ENCODE measurements around the gene SEC24A. TPM values are rescaled to one million over a fixed set of nuclear protein-coding genes. Genes with fewer than 3 reads are reported as not detected.
A peak's percentile ranks its signal among the peaks of the same experiment; 100 is the strongest.

The SEC24A gene
- total and polyA plus RNA-seq, 4 donors, result 10.1 to 46.6 (median 18.8) TPM

DNA sequence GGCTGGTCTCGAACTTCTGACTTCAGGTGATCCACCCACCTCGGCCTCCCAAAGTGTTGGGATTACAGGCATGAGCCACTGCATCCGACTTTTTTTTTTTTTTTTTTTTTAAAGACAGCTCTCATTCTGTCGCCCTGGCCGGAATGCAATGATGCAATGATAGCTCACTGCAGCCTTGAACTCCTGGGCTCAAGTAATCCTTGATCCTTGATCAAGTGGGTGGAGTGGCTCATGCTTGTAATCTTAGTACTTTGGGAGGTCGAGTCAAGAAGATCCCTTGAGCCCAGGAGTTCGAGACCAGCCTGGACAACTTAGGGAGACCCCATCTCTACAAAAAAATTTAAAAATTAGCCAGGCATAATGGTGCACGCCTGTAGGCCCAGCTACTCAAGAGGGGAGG, 8.1 kb downstream of the SEC24A start:
- DNase-seq (ENCODE audit: low spot score), result no peak
- 70% methylated on average over 8 of the region's 8 CpGs for WGBS
- Histone ChIP-seq H3K27me3 (ENCODE audit: control insufficient read depth in 4 of 4, insufficient read depth in 4 of 4, low read length in 3 of 4) (no peaks in the 10 kb centered on the region), H3K9ac (ENCODE audit: low read depth in 1 of 2, low read length in 2 of 2) (no peak overlapping the region), H3K36me3 (ENCODE audit: control insufficient read depth in 4 of 4, insufficient read depth in 3 of 4, low read depth in 1 of 4, low read length in 3 of 4) (peaks cover 2 to 9% (median 4%) of the 10 kb centered on the region in 4 donors), H3K27ac (ENCODE audit: low read depth in 1 of 2, low read length in 2 of 2) (no peak overlapping the region), H3K4me1 (ENCODE audit: control insufficient read depth in 4 of 4, insufficient read depth in 4 of 4, low read length in 3 of 4) (peaks cover 0 to 15% (median 4%) of the 10 kb centered on the region in 4 donors), H3K4me3 (ENCODE audit: low read depth in 1 of 3, low read length in 3 of 3) (no peak overlapping the region), H3K9me3 (ENCODE audit: control insufficient read depth in 4 of 4, low read length in 3 of 4) (no peaks in the 10 kb centered on the region)
- TF ChIP-seq RXRA (IDR thresholded peaks at IDR 0.05), result peak in 1 of 2 donors; percentile 5
- TF ChIP-seq, protein P1, sequence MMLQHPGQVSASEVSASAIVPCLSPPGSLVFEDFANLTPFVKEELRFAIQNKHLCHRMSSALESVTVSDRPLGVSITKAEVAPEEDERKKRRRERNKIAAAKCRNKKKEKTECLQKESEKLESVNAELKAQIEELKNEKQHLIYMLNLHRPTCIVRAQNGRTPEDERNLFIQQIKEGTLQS (IDR thresholded peaks at IDR 0.05), result no peak
- no peak for TF ChIP-seq FOXA1 (IDR thresholded peaks at IDR 0.05)
- peak; percentile 36 to 46 for TF ChIP-seq HNF4A (conservative IDR thresholded peaks at IDR 0.05)

DNA sequence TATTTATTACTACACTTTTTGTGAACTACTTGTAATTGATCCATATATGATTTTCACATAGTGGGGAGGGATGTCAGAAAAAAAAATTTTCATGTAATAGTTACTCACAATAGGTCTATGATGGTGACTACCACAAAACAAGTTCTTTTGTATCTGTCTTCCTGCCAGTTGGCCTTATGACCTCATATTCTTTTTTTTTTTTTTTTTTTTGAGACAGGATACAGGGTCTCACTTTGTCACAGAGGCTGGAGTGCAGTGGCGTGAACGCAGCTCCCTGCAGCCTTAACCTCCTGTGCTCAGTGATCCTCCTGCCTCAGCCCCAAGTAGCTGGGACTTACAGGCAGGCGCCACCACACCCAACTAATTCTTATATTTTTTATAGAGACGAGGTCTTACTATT, 10.9 kb downstream of the SEC24A start:
- 86% methylated on average over 4 of the region's 4 CpGs for WGBS
- no peak for TF ChIP-seq HNF4A (conservative IDR thresholded peaks at IDR 0.05)
- TF ChIP-seq RXRA (IDR thresholded peaks at IDR 0.05), result no peak
- TF ChIP-seq EGR1 (IDR thresholded peaks at IDR 0.05; ENCODE audit: low read depth in 2 of 2), result no peak
- no peak for TF ChIP-seq JUND (IDR thresholded peaks at IDR 0.05)
- TF ChIP-seq, protein P2, sequence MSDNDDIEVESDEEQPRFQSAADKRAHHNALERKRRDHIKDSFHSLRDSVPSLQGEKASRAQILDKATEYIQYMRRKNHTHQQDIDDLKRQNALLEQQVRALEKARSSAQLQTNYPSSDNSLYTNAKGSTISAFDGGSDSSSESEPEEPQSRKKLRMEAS (IDR thresholded peaks at IDR 0.05), result no peak
- no peak for TF ChIP-seq SP1 (IDR thresholded peaks at IDR 0.05)
- no peak for TF ChIP-seq FOXA2 (IDR thresholded peaks at IDR 0.05)
- TF ChIP-seq HNF4G (IDR thresholded peaks at IDR 0.05), result no peak
- Histone ChIP-seq H3K9ac (ENCODE audit: low read depth in 1 of 2, low read length in 2 of 2) (no peak overlapping the region), H3K4me3 (ENCODE audit: low read depth in 1 of 3, low read length in 3 of 3) (no peak overlapping the region), H3K36me3 (ENCODE audit: control insufficient read depth in 4 of 4, insufficient read depth in 3 of 4, low read depth in 1 of 4, low read length in 3 of 4) (peaks cover 6 to 28% (median 11%) of the 10 kb centered on the region in 4 donors), H3K4me1 (ENCODE audit: control insufficient read depth in 4 of 4, insufficient read depth in 4 of 4, low read length in 3 of 4) (peaks cover 0 to 16% (median 5%) of the 10 kb centered on the region in 4 donors), H3K27me3 (ENCODE audit: control insufficient read depth in 4 of 4, insufficient read depth in 4 of 4, low read length in 3 of 4) (no peaks in the 10 kb centered on the region), H3K27ac (ENCODE audit: low read depth in 1 of 2, low read length in 2 of 2) (no peak overlapping the region), H3K9me3 (ENCODE audit: control insufficient read depth in 4 of 4, low read length in 3 of 4) (no peaks in the 10 kb centered on the region)
- DNase-seq (ENCODE audit: low spot score), result no peak

DNA sequence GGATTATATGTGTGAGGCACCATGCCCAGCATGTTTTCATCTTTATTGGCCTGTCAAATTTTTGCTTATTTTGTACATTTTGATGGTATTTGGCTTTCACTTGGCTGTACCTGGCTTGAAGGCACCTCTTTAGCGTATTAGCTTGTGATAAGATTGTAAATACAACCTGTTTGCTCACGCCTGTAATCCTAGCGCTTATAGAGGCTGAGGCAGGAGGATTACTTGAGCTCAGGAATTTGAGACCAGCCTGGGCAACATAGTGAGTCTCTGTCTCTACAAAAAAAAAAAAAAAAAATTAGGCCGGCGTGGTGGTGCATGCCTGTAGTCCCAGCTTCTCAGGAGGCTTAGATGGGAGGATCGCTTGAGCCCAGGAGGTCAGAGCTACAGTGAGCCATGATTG, 11.3 kb downstream of the SEC24A start:
- H3K4me3 ChIP-seq (ENCODE audit: low read depth in 1 of 3, low read length in 3 of 3), result no peak overlapping the region
- peaks cover 6 to 30% (median 11%) of the 10 kb centered on the region in 4 donors for H3K36me3 ChIP-seq (ENCODE audit: control insufficient read depth in 4 of 4, insufficient read depth in 3 of 4, low read depth in 1 of 4, low read length in 3 of 4)
- H3K27me3 ChIP-seq (ENCODE audit: control insufficient read depth in 4 of 4, insufficient read depth in 4 of 4, low read length in 3 of 4), result no peaks in the 10 kb centered on the region
- TF ChIP-seq, protein P2 (IDR thresholded peaks at IDR 0.05), result no peak
- TF ChIP-seq HNF4A (conservative IDR thresholded peaks at IDR 0.05) (no peak), TAF1 (conservative IDR thresholded peaks at IDR 0.05) (no peak), RAD21 (IDR thresholded peaks at IDR 0.05) (no peak), RXRA (IDR thresholded peaks at IDR 0.05) (no peak), NR2F2 (IDR thresholded peaks at IDR 0.05) (no peak), EGR1 (IDR thresholded peaks at IDR 0.05; ENCODE audit: low read depth in 2 of 2) (no peak), FOXA2 (IDR thresholded peaks at IDR 0.05) (no peak), FOXA1 (IDR thresholded peaks at IDR 0.05) (no peak), SP1 (IDR thresholded peaks at IDR 0.05) (no peak), HNF4G (IDR thresholded peaks at IDR 0.05) (no peak), GABPA (IDR thresholded peaks at IDR 0.05 in 1 of 2, conservative IDR thresholded peaks at IDR 0.05 in 1 of 2) (no peak), JUND (IDR thresholded peaks at IDR 0.05) (no peak)
- TF ChIP-seq, protein P1 (IDR thresholded peaks at IDR 0.05), result no peak
- TF ChIP-seq, protein P3, sequence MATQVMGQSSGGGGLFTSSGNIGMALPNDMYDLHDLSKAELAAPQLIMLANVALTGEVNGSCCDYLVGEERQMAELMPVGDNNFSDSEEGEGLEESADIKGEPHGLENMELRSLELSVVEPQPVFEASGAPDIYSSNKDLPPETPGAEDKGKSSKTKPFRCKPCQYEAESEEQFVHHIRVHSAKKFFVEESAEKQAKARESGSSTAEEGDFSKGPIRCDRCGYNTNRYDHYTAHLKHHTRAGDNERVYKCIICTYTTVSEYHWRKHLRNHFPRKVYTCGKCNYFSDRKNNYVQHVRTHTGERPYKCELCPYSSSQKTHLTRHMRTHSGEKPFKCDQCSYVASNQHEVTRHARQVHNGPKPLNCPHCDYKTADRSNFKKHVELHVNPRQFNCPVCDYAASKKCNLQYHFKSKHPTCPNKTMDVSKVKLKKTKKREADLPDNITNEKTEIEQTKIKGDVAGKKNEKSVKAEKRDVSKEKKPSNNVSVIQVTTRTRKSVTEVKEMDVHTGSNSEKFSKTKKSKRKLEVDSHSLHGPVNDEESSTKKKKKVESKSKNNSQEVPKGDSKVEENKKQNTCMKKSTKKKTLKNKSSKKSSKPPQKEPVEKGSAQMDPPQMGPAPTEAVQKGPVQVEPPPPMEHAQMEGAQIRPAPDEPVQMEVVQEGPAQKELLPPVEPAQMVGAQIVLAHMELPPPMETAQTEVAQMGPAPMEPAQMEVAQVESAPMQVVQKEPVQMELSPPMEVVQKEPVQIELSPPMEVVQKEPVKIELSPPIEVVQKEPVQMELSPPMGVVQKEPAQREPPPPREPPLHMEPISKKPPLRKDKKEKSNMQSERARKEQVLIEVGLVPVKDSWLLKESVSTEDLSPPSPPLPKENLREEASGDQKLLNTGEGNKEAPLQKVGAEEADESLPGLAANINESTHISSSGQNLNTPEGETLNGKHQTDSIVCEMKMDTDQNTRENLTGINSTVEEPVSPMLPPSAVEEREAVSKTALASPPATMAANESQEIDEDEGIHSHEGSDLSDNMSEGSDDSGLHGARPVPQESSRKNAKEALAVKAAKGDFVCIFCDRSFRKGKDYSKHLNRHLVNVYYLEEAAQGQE (IDR thresholded peaks at IDR 0.05), result no peak
- TF ChIP-seq, protein P4, sequence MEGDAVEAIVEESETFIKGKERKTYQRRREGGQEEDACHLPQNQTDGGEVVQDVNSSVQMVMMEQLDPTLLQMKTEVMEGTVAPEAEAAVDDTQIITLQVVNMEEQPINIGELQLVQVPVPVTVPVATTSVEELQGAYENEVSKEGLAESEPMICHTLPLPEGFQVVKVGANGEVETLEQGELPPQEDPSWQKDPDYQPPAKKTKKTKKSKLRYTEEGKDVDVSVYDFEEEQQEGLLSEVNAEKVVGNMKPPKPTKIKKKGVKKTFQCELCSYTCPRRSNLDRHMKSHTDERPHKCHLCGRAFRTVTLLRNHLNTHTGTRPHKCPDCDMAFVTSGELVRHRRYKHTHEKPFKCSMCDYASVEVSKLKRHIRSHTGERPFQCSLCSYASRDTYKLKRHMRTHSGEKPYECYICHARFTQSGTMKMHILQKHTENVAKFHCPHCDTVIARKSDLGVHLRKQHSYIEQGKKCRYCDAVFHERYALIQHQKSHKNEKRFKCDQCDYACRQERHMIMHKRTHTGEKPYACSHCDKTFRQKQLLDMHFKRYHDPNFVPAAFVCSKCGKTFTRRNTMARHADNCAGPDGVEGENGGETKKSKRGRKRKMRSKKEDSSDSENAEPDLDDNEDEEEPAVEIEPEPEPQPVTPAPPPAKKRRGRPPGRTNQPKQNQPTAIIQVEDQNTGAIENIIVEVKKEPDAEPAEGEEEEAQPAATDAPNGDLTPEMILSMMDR (IDR thresholded peaks at IDR 0.05; ENCODE audit: low read depth, low read length, missing input control), result no peak
- TF ChIP-seq, protein P5, sequence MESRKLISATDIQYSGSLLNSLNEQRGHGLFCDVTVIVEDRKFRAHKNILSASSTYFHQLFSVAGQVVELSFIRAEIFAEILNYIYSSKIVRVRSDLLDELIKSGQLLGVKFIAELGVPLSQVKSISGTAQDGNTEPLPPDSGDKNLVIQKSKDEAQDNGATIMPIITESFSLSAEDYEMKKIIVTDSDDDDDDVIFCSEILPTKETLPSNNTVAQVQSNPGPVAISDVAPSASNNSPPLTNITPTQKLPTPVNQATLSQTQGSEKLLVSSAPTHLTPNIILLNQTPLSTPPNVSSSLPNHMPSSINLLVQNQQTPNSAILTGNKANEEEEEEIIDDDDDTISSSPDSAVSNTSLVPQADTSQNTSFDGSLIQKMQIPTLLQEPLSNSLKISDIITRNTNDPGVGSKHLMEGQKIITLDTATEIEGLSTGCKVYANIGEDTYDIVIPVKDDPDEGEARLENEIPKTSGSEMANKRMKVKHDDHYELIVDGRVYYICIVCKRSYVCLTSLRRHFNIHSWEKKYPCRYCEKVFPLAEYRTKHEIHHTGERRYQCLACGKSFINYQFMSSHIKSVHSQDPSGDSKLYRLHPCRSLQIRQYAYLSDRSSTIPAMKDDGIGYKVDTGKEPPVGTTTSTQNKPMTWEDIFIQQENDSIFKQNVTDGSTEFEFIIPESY (IDR thresholded peaks at IDR 0.05), result no peak
- no peak overlapping the region for H3K27ac ChIP-seq (ENCODE audit: low read depth in 1 of 2, low read length in 2 of 2)
- H3K9me3 ChIP-seq (ENCODE audit: control insufficient read depth in 4 of 4, low read length in 3 of 4), result no peaks in the 10 kb centered on the region
- H3K9ac ChIP-seq (ENCODE audit: low read depth in 1 of 2, low read length in 2 of 2), result no peak overlapping the region
- no peak for DNase-seq (ENCODE audit: low spot score)
- H3K4me1 ChIP-seq (ENCODE audit: control insufficient read depth in 4 of 4, insufficient read depth in 4 of 4, low read length in 3 of 4), result peaks cover 0 to 14% (median 5%) of the 10 kb centered on the region in 4 donors
- WGBS, result 96% methylated on average over 6 of the region's 6 CpGs
